ENCODE results near the gene PWWP2B.

DNA sequence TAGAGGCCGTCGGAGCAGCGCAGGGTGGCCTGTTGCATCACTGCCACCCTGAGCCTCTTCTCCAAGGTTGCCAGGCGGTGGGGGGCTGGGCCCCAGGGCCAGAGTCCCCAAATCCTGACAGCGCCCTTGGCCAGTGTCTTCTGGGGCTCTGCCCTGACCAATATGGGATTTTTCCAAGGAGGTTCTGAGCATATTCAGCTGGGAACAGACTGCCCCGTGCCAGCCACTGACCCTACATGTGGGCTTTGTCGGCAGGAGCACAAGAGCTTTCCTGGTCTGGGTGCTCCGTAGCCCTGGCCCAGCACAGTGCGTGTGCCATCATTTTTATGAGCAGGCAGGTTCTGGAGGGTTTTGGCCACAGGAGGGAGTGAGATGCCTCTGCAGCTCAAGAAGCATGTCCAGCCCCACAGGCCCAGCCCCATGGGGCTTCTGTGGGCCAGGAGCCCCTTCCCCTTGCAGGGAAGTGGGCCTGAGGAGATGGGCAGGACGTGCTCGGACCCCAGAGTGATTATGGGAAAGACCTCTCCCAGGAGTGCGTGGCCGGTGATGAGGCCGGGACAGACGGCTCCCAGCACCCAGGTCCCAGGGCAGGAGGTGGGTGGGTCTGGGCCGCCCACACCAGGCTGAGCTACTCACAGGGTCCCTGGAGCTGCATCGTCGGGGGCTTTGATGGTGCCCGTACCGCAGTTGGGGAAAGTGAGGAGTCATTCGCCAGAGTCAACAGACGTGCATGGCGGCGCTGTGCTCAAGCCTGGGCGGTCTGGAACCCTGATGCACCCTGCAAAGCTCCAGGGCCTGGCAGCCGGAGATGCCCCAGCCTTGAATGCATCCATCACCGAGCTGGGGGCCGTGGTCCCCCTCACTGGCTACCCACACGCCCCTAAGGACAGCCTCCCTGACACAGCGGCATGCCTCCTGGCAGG is 66.6 kb downstream of the PWWP2B start:
- TF ChIP-seq, protein P1, sequence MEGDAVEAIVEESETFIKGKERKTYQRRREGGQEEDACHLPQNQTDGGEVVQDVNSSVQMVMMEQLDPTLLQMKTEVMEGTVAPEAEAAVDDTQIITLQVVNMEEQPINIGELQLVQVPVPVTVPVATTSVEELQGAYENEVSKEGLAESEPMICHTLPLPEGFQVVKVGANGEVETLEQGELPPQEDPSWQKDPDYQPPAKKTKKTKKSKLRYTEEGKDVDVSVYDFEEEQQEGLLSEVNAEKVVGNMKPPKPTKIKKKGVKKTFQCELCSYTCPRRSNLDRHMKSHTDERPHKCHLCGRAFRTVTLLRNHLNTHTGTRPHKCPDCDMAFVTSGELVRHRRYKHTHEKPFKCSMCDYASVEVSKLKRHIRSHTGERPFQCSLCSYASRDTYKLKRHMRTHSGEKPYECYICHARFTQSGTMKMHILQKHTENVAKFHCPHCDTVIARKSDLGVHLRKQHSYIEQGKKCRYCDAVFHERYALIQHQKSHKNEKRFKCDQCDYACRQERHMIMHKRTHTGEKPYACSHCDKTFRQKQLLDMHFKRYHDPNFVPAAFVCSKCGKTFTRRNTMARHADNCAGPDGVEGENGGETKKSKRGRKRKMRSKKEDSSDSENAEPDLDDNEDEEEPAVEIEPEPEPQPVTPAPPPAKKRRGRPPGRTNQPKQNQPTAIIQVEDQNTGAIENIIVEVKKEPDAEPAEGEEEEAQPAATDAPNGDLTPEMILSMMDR (IDR thresholded peaks at IDR 0.05; ENCODE audit: insufficient read depth, low read length, poor library complexity, severe bottlenecking) = no peak
- TF ChIP-seq EZH2phosphoT487 (conservative IDR thresholded peaks at IDR 0.05; ENCODE audit: low read length) = no peak

All from SU-DHL-6 (cell line).